ENCODE results near the gene YJU2.

The YJU2 gene

DNA sequence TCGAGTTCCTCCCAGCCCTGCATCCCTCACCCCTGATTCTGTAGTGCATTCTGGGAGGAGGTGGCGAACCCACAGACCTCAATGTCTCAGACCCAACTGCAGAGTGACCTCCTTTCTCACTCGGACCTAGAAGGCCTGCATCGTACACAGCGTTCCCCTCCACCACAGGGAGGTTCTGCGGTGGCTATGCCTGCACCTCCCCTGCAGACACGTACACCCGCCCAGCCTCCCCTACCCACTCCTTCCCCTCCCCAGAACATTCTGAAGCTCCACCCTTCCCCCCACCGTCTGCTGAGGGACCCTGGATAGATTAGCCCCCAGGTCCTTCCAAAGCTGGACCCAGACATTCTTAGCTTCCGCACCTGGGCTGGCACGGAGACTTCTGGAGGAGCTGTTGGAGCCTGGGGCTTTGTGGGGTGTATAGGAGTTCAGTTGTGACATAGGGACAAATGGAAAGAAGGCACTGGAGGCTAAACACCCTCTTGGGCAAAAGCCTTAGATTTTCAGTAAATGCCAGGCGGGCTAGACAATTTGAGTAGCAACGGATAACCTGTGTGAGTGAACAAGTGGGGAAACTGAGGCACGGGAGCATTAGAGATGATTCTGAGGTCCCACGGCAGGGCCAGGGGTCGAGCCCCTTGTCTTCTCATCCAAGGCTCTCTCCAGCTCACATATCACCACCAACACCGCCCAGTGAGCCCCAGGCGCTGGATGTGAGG is 57.1 kb downstream of the YJU2 start:
- H3K4me1 ChIP-seq (ENCODE audit: insufficient read depth, low read length): peaks cover 9% of the 10 kb centered on the region
- H3K36me3 ChIP-seq (ENCODE audit: insufficient read depth, low read length): peaks cover 21% of the 10 kb centered on the region
- 64% methylated on average over 18 of the region's 18 CpGs for WGBS
- H3K27ac ChIP-seq (ENCODE audit: low read depth, low read length): no peak overlapping the region
- no peak overlapping the region for H3K9ac ChIP-seq (ENCODE audit: low read depth, low read length)
- H3K9me3 ChIP-seq (ENCODE audit: insufficient read depth, low read depth, low read length): no peaks in the 10 kb centered on the region
- no peaks in the 10 kb centered on the region for H3K27me3 ChIP-seq (ENCODE audit: insufficient read depth, low read length)
- peak overlapping the region; percentile 43 for H3K4me3 ChIP-seq (ENCODE audit: low read length)

DNA sequence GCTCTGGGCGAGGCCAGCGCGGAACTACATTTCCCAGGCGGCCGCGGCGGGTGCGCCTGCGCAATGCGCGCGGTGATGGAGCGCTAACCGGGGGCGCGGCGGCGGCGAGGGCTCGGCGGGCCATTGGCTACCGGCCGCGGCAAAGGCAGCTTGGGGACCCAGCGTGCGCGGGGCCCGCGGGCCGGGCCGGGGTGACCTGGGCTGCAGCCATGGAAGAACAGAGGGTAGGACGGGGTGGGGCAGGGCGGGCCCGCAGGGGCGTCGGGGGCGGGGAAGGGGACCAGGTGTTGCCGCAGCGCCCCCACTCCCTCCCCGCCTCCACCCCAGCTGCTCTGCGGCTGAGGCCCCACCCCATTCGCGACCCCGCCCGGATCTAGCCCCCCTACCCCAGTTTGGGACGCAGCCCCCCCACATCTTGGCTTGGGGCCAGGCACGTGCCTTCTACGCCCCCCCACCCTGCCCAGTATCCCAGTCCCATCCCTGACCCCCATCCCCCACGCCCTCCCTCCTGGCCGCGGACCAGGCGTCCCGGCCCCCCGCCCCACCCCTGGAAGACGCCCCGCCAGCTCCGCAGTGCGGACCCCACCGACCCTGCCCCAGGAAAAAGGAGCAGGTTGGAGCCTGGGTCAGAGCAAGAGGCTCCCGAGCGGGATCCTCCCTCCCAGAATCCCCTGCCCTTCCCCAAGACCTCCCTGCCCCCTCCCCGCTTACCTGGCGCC is 57.8 kb downstream of the YJU2 start, which contains the start of gene FSD1:
FSD1 (plus strand) TSS at position 61 of the 719 bp plus-strand sequence; CDS start at position 210, 149 bp downstream.
- Histone ChIP-seq H3K4me3 (ENCODE audit: low read length) (peak within 1 kb of the TSS; percentile 43), H3K27me3 (ENCODE audit: insufficient read depth, low read length) (no peaks in the 10 kb centered on the region), H3K4me1 (ENCODE audit: insufficient read depth, low read length) (peaks cover 9% of the 10 kb centered on the region), H3K36me3 (ENCODE audit: insufficient read depth, low read length) (peaks cover 26% of the 10 kb centered on the region), H3K9ac (ENCODE audit: low read depth, low read length) (no peak within 1 kb of the TSS), H3K9me3 (ENCODE audit: insufficient read depth, low read depth, low read length) (no peaks in the 10 kb centered on the region), H3K27ac (ENCODE audit: low read depth, low read length) (no peak within 1 kb of the TSS)
- 2% methylated on average over 59 of the region's 63 CpGs for WGBS

DNA sequence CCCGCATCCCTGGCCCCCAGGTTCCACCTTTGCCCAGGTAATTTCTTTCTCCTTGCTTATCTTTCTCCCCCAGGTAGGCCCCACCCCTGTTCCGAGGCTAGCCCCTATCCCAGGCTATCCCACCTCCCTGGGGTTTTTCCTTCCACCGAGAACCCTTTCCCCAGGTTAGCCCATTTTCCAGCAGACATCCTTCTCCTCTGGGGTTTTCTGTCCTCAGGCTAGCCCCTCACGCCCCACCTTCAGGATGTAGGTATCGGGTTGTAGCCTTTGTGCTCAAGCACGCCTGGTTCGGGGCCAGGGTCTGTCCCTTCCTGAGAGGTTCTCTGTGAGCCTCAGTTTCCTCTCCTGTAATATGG is 58.4 kb downstream of the YJU2 start:
- no peak overlapping the region for H3K9ac ChIP-seq (ENCODE audit: low read depth, low read length)
- H3K4me1 ChIP-seq (ENCODE audit: insufficient read depth, low read length): peaks cover 9% of the 10 kb centered on the region
- WGBS: 76% methylated on average over 7 of the region's 7 CpGs
- no peaks in the 10 kb centered on the region for H3K9me3 ChIP-seq (ENCODE audit: insufficient read depth, low read depth, low read length)
- peaks cover 30% of the 10 kb centered on the region for H3K36me3 ChIP-seq (ENCODE audit: insufficient read depth, low read length)
- no peak overlapping the region for H3K27ac ChIP-seq (ENCODE audit: low read depth, low read length)
- no peaks in the 10 kb centered on the region for H3K27me3 ChIP-seq (ENCODE audit: insufficient read depth, low read length)
- H3K4me3 ChIP-seq (ENCODE audit: low read length): peak overlapping the region; percentile 43; the same call in 1 of the 2 replicates

DNA sequence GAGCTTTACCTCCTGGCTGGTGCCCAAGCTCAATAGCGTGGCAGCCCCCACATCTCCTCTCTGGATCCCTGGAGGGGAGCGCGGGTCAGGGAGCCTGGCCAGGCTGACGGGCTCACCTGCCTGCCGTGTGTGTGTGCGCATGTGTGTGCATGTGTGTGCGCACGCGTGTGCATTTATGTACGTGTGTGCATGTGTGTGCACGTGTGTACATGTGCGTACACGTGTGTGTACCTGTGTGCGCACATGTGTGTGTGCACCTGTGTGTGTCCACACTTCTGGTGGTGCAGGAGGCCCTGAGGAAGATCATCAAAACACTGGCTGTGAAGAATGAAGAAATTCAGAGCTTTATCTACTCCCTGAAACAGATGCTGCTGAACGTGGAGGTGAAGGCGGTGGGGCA is 58.8 kb downstream of the YJU2 start:
- H3K36me3 ChIP-seq (ENCODE audit: insufficient read depth, low read length): peaks cover 34% of the 10 kb centered on the region
- H3K4me1 ChIP-seq (ENCODE audit: insufficient read depth, low read length): peaks cover 9% of the 10 kb centered on the region
- H3K9ac ChIP-seq (ENCODE audit: low read depth, low read length): no peak overlapping the region
- H3K4me3 ChIP-seq (ENCODE audit: low read length): no peak overlapping the region
- H3K27me3 ChIP-seq (ENCODE audit: insufficient read depth, low read length): no peaks in the 10 kb centered on the region
- H3K9me3 ChIP-seq (ENCODE audit: insufficient read depth, low read depth, low read length): no peaks in the 10 kb centered on the region
- no peak overlapping the region for H3K27ac ChIP-seq (ENCODE audit: low read depth, low read length)
- 92% methylated on average over 16 of the region's 16 CpGs for WGBS

DNA sequence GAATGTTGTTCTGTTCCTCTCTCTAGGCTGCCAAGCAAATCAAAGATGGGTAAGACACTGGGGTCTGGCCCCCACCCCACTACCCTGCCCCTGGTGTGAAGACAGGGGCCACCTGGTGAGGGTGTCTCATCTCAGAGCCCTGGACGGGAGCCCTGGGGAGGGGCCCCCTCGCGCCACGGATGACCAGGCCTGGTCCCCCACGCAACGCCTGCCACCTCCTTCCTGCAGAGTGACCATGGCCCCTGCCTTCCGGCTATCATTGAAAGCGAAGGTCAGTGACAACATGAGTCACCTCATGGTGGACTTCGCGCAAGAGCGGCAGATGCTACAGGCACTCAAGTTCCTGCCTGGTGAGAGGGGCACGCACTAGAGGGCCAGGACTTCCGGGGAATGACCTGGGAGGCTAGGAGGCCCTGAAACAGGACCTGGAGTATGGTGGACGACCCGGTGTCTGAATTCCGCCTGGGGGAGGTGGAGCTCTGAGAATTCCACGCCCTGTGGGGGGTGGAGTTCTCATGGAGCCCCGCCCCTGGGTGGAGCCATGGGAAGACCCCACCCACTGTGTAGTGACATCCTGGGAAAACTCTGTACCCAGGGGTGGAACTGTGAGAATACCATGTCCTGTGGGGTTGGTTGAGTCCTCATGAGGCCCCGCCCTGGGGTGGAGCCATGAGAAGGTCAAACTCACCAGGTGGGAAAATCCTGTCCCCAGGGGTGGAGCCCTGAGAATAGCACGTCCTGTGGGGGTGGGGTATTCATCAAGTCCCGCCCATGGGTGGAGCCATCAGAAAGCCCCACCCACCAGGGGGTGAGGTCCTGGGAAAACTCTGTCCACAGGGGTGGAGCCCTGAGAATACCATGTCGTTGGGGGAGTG is 63.6 kb downstream of the YJU2 start:
- 93% methylated on average over 22 of the region's 22 CpGs for WGBS
- Histone ChIP-seq H3K36me3 (ENCODE audit: insufficient read depth, low read length) (peaks cover 66% of the 10 kb centered on the region), H3K9me3 (ENCODE audit: insufficient read depth, low read depth, low read length) (no peaks in the 10 kb centered on the region), H3K4me1 (ENCODE audit: insufficient read depth, low read length) (no peaks in the 10 kb centered on the region), H3K4me3 (ENCODE audit: low read length) (no peak overlapping the region), H3K27me3 (ENCODE audit: insufficient read depth, low read length) (no peaks in the 10 kb centered on the region), H3K9ac (ENCODE audit: low read depth, low read length) (no peak overlapping the region), H3K27ac (ENCODE audit: low read depth, low read length) (no peak overlapping the region)

DNA sequence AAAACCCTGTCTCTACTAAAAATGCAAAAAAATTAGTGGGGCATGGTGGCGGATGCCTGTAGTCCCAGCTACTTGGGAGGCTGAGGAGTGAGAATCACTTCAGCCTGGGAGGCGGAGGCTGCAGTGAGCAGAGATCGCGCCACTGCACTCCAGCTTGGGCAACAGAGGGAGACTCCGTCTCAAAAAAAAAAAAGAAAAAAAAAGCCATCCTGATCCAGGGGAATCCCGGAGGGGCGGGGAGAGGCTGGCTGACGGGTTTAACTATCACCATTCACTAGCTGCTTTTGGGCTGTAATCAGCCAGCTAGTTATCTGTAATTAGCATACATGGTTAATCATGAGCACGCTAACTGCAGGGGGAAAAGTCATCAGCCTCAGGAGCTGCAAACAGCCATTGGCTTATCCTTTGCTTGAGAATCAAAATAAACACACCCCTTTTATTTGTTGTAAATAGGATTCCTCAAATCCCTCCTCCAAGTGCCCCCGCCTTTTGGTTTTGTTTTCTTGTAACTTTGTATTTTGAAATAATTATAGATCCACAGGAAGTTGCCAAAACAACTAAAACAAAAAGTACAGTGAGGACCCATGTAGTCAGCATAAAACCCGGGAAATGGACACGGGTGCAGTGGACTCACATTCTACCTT is 67.1 kb downstream of the YJU2 start:
- H3K4me1 ChIP-seq (ENCODE audit: insufficient read depth, low read length): no peaks in the 10 kb centered on the region
- no peak overlapping the region for H3K9ac ChIP-seq (ENCODE audit: low read depth, low read length)
- no peak overlapping the region for H3K27ac ChIP-seq (ENCODE audit: low read depth, low read length)
- WGBS: 90% methylated on average over 11 of the region's 12 CpGs
- peaks cover 66% of the 10 kb centered on the region for H3K36me3 ChIP-seq (ENCODE audit: insufficient read depth, low read length)
- H3K27me3 ChIP-seq (ENCODE audit: insufficient read depth, low read length): no peaks in the 10 kb centered on the region
- no peak overlapping the region for H3K4me3 ChIP-seq (ENCODE audit: low read length)
- H3K9me3 ChIP-seq (ENCODE audit: insufficient read depth, low read depth, low read length): 0 out of 2 replicates have a peak, but pooled peaks cover 1% of the 10 kb centered on the region

DNA sequence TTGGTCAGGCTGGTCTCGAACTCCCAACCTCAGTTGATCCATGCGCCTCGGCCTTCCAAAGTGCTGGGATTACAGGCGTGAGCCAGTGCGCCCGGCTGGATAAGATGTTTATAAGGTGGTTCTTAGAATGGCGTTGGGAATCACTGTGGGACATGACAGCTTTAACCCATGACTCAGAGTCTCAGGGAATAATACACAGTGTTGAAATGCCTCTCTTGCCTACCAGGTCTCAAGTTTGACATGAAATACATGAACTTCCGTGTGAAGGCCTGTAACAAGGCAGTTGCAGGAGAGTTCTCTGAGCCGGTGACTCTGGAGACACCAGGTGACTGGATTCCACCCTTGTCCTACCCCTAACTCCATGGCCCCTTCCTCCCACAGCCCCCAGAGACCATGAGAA is 70.1 kb downstream of the YJU2 start:
- no peaks in the 10 kb centered on the region for H3K27me3 ChIP-seq (ENCODE audit: insufficient read depth, low read length)
- H3K36me3 ChIP-seq (ENCODE audit: insufficient read depth, low read length): peaks cover 52% of the 10 kb centered on the region
- no peaks in the 10 kb centered on the region for H3K4me1 ChIP-seq (ENCODE audit: insufficient read depth, low read length)
- H3K4me3 ChIP-seq (ENCODE audit: low read length): no peak overlapping the region
- no peak overlapping the region for H3K27ac ChIP-seq (ENCODE audit: low read depth, low read length)
- H3K9ac ChIP-seq (ENCODE audit: low read depth, low read length): no peak overlapping the region
- 96% methylated on average over 9 of the region's 9 CpGs for WGBS
- H3K9me3 ChIP-seq (ENCODE audit: insufficient read depth, low read depth, low read length): peaks cover 15% of the 10 kb centered on the region; the same call in 1 of the 2 replicates

DNA sequence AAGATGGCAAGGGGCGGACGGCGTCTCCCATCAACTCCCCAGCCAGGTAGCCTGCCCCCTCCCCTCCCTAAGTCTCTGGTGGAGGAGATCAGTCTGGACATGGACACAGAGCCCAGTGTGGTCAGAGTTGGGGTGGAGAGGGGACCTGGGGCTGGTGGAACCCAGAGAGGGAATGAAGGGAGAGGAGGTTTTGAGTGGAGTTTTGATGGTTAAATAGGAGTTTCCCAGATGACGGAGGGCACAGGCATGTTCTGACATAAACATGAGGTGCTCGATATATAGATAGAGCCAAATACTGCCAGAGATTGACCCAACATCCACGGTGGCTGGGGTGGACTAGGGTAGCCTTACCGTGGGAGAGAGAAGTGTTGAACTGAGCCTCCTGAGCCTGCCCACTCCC is 71.6 kb downstream of the YJU2 start:
- Histone ChIP-seq H3K9me3 (ENCODE audit: insufficient read depth, low read depth, low read length) (peaks cover 15% of the 10 kb centered on the region; the same call in 1 of the 2 replicates), H3K27me3 (ENCODE audit: insufficient read depth, low read length) (no peaks in the 10 kb centered on the region), H3K4me3 (ENCODE audit: low read length) (no peak overlapping the region), H3K9ac (ENCODE audit: low read depth, low read length) (no peak overlapping the region), H3K36me3 (ENCODE audit: insufficient read depth, low read length) (peaks cover 41% of the 10 kb centered on the region), H3K4me1 (ENCODE audit: insufficient read depth, low read length) (no peaks in the 10 kb centered on the region), H3K27ac (ENCODE audit: low read depth, low read length) (no peak overlapping the region)
- WGBS: 96% methylated on average over 7 of the region's 7 CpGs
